Activated naive CD4-positive, alpha-beta T cell treated with anti-CD3 and anti-CD28 coated beads, Interleukin-2, amount 50 U/mL, for 24 hours (primary cell): Measurements from ENCODE around the gene TMEM186.
A peak's percentile ranks its signal among the peaks of the same experiment; 100 is the strongest.
"Not testable (repeated sequence)": the region's sequence is repeated elsewhere in the genome, so short reads cannot be mapped to it uniquely, and the experiment has no call there.

ENCODE experiments used
- H3K27ac Mint-ChIP-seq: one replicate; pipeline ENCODE4 v1.8.0; 2021; ENCODE audit warnings: mild to moderate bottlenecking, mixed read lengths
- H3K27me3 Mint-ChIP-seq: one replicate; pipeline ENCODE4 v1.8.0; 2021; ENCODE audit warnings: mixed read lengths
- H3K36me3 Mint-ChIP-seq: one replicate; pipeline ENCODE4 v1.8.0; 2021; ENCODE audit warnings: mixed read lengths
- H3K4me1 Mint-ChIP-seq: one replicate; pipeline ENCODE4 v1.8.0; 2021; ENCODE audit warnings: mixed read lengths
- H3K4me3 Mint-ChIP-seq: one replicate; pipeline ENCODE4 v1.8.0; 2021; ENCODE audit warnings: mild to moderate bottlenecking, mixed read lengths
- H3K9me3 Mint-ChIP-seq: one replicate; pipeline ENCODE4 v1.8.0; 2021; ENCODE audit warnings: mixed read lengths

Gene TMEM186

GRCh38 chr16:8796469-8797363 is 723 bp downstream of the TMEM186 start:
- no peaks in the 10 kb centered on the region for H3K9me3 Mint-ChIP-seq
- peak overlapping the region; percentile 76 for H3K27ac Mint-ChIP-seq
- H3K27me3 Mint-ChIP-seq = no peaks in the 10 kb centered on the region
- H3K4me3 Mint-ChIP-seq = peak overlapping the region; percentile 90
- H3K36me3 Mint-ChIP-seq = peaks cover 5% of the 10 kb centered on the region
- H3K4me1 Mint-ChIP-seq = peaks cover 55% of the 10 kb centered on the region

GRCh38 chr16:8795818-8796217 is 1.6 kb downstream of the TMEM186 start:
- peaks cover 5% of the 10 kb centered on the region for H3K36me3 Mint-ChIP-seq
- H3K4me1 Mint-ChIP-seq = peaks cover 49% of the 10 kb centered on the region
- H3K27ac Mint-ChIP-seq = no peak overlapping the region

GRCh38 chr16:8795091-8795490 is 2.3 kb downstream of the TMEM186 start:
- Mint-ChIP-seq H3K27me3 (no peaks in the 10 kb centered on the region), H3K4me3 (peak overlapping the region; percentile 19), H3K4me1 (peaks cover 48% of the 10 kb centered on the region), H3K27ac (no peak overlapping the region), H3K9me3 (no peaks in the 10 kb centered on the region), H3K36me3 (peaks cover 5% of the 10 kb centered on the region)

More at GRCh38 chr16:8795818-8796217, 1.6 kb downstream of the TMEM186 start:
- Mint-ChIP-seq H3K27me3 (no peaks in the 10 kb centered on the region), H3K9me3 (no peaks in the 10 kb centered on the region), H3K4me3 (peak overlapping the region; percentile 26)

- peaks cover 7% of the 10 kb centered on the region for H3K4me1 Mint-ChIP-seq
- H3K36me3 Mint-ChIP-seq = no peaks in the 10 kb centered on the region
- H3K27me3 Mint-ChIP-seq = no peaks in the 10 kb centered on the region
- H3K9me3 Mint-ChIP-seq = no peaks in the 10 kb centered on the region
- no peak overlapping the region for H3K27ac Mint-ChIP-seq
- no peak overlapping the region for H3K4me3 Mint-ChIP-seq
Measured at GRCh38 chr16:8788578-8789172, 8.8 kb downstream of the TMEM186 start.

GRCh38 chr16:8786316-8786715 is 11.1 kb downstream of the TMEM186 start:
- not testable (repeated sequence) for H3K4me3 Mint-ChIP-seq, H3K27ac Mint-ChIP-seq, H3K4me1 Mint-ChIP-seq, H3K27me3 Mint-ChIP-seq, H3K36me3 Mint-ChIP-seq, H3K9me3 Mint-ChIP-seq

GRCh38 chr16:8785408-8785807 is 12.0 kb downstream of the TMEM186 start:
- Mint-ChIP-seq H3K27ac (no peak overlapping the region), H3K4me1 (no peaks in the 10 kb centered on the region), H3K36me3 (no peaks in the 10 kb centered on the region), H3K4me3 (no peak overlapping the region), H3K27me3 (no peaks in the 10 kb centered on the region), H3K9me3 (no peaks in the 10 kb centered on the region)

GRCh38 chr16:8782673-8783072 is 14.8 kb downstream of the TMEM186 start:
- Mint-ChIP-seq H3K36me3 (peaks cover 2% of the 10 kb centered on the region), H3K4me1 (no peaks in the 10 kb centered on the region), H3K27me3 (no peaks in the 10 kb centered on the region), H3K27ac (no peak overlapping the region), H3K4me3 (no peak overlapping the region), H3K9me3 (no peaks in the 10 kb centered on the region)

- H3K27me3 Mint-ChIP-seq = no peaks in the 10 kb centered on the region
- no peak overlapping the region for H3K27ac Mint-ChIP-seq
- no peak overlapping the region for H3K4me3 Mint-ChIP-seq
- H3K9me3 Mint-ChIP-seq = no peaks in the 10 kb centered on the region
- H3K36me3 Mint-ChIP-seq = peaks cover 5% of the 10 kb centered on the region
- no peaks in the 10 kb centered on the region for H3K4me1 Mint-ChIP-seq
Measured at GRCh38 chr16:8781797-8782196, 15.6 kb downstream of the TMEM186 start.

- no peak overlapping the region for H3K4me3 Mint-ChIP-seq
- peaks cover 11% of the 10 kb centered on the region for H3K36me3 Mint-ChIP-seq
- H3K4me1 Mint-ChIP-seq = no peaks in the 10 kb centered on the region
- H3K27me3 Mint-ChIP-seq = no peaks in the 10 kb centered on the region
- H3K27ac Mint-ChIP-seq = no peak overlapping the region
- H3K9me3 Mint-ChIP-seq = no peaks in the 10 kb centered on the region
Measured at GRCh38 chr16:8777217-8777616, 20.2 kb downstream of the TMEM186 start.

GRCh38 chr16:8776129-8776584 is 21.3 kb downstream of the TMEM186 start:
- H3K27me3 Mint-ChIP-seq = no peaks in the 10 kb centered on the region
- H3K4me3 Mint-ChIP-seq = no peak overlapping the region
- no peaks in the 10 kb centered on the region for H3K4me1 Mint-ChIP-seq

GRCh38 chr16:8775359-8775758 is 22.1 kb downstream of the TMEM186 start:
- peaks cover 11% of the 10 kb centered on the region for H3K36me3 Mint-ChIP-seq

More at GRCh38 chr16:8776129-8776584, 21.3 kb downstream of the TMEM186 start:
- Mint-ChIP-seq H3K27ac (no peak overlapping the region), H3K36me3 (peaks cover 11% of the 10 kb centered on the region), H3K9me3 (no peaks in the 10 kb centered on the region)

GRCh38 chr16:8774208-8774607 is 23.2 kb downstream of the TMEM186 start:
- Mint-ChIP-seq H3K9me3 (no peaks in the 10 kb centered on the region), H3K36me3 (peaks cover 9% of the 10 kb centered on the region), H3K4me3 (no peak overlapping the region), H3K27me3 (no peaks in the 10 kb centered on the region), H3K4me1 (no peaks in the 10 kb centered on the region), H3K27ac (no peak overlapping the region)

More at GRCh38 chr16:8775359-8775758, 22.1 kb downstream of the TMEM186 start:
- Mint-ChIP-seq H3K27ac (no peak overlapping the region), H3K27me3 (no peaks in the 10 kb centered on the region), H3K4me3 (no peak overlapping the region), H3K9me3 (no peaks in the 10 kb centered on the region), H3K4me1 (no peaks in the 10 kb centered on the region)

GRCh38 chr16:8773537-8773936 is 23.9 kb downstream of the TMEM186 start:
- Mint-ChIP-seq H3K27me3 (no peaks in the 10 kb centered on the region), H3K4me3 (no peak overlapping the region), H3K27ac (no peak overlapping the region), H3K9me3 (no peaks in the 10 kb centered on the region), H3K4me1 (no peaks in the 10 kb centered on the region), H3K36me3 (peaks cover 9% of the 10 kb centered on the region)

GRCh38 chr16:8768692-8769091 is 28.7 kb downstream of the TMEM186 start:
- H3K36me3 Mint-ChIP-seq = peaks cover 5% of the 10 kb centered on the region
- H3K4me3 Mint-ChIP-seq = no peak overlapping the region
- no peak overlapping the region for H3K27ac Mint-ChIP-seq
- no peaks in the 10 kb centered on the region for H3K9me3 Mint-ChIP-seq
- no peaks in the 10 kb centered on the region for H3K4me1 Mint-ChIP-seq
- no peaks in the 10 kb centered on the region for H3K27me3 Mint-ChIP-seq

- H3K9me3 Mint-ChIP-seq = no peaks in the 10 kb centered on the region
- peaks cover 2% of the 10 kb centered on the region for H3K36me3 Mint-ChIP-seq
- H3K27ac Mint-ChIP-seq = no peak overlapping the region
- H3K4me3 Mint-ChIP-seq = no peak overlapping the region
- H3K27me3 Mint-ChIP-seq = no peaks in the 10 kb centered on the region
- H3K4me1 Mint-ChIP-seq = no peaks in the 10 kb centered on the region
Measured at GRCh38 chr16:8768283-8768682, 29.2 kb downstream of the TMEM186 start.

- Mint-ChIP-seq H3K27me3 (no peaks in the 10 kb centered on the region), H3K4me1 (no peaks in the 10 kb centered on the region), H3K4me3 (no peak overlapping the region), H3K9me3 (no peaks in the 10 kb centered on the region), H3K36me3 (peaks cover 2% of the 10 kb centered on the region), H3K27ac (no peak overlapping the region)
Measured at GRCh38 chr16:8767176-8767575, 30.3 kb downstream of the TMEM186 start.
